Measurements from ENCODE around the gene NPAS2.

Gene NPAS2

GRCh38 chr2:101037161-101037755 lies 217.3 kb downstream of the NPAS2 start:
- no peak for DNase-seq

GRCh38 chr2:101038455-101039255 lies 218.7 kb downstream of the NPAS2 start:
- DNase-seq: no peak

GRCh38 chr2:101040072-101040471 lies 220.1 kb downstream of the NPAS2 start:
- DNase-seq: no peak

- peak in 1 of 58 donors; percentile 49 for DNase-seq
Observed at GRCh38 chr2:101040761-101041160, 220.8 kb downstream of the NPAS2 start.

GRCh38 chr2:101041413-101041812 lies 221.5 kb downstream of the NPAS2 start:
- DNase-seq: no peak

- no peak for DNase-seq
Observed at GRCh38 chr2:101045330-101045729, 225.4 kb downstream of the NPAS2 start.

All from anterior cingulate cortex (tissue), 58 donors.